ENCODE data around the gene OCA2.

OCA2 gene

GRCh38 chr15:27989838-27990237 is 109.3 kb downstream of the OCA2 start:
- TF ChIP-seq CTCF (IDR thresholded peaks at IDR 0.05; ENCODE audit: extremely low read depth, missing control alignments), result no peak
- DNase-seq (ENCODE audit: low spot score), result no peak

DNA sequence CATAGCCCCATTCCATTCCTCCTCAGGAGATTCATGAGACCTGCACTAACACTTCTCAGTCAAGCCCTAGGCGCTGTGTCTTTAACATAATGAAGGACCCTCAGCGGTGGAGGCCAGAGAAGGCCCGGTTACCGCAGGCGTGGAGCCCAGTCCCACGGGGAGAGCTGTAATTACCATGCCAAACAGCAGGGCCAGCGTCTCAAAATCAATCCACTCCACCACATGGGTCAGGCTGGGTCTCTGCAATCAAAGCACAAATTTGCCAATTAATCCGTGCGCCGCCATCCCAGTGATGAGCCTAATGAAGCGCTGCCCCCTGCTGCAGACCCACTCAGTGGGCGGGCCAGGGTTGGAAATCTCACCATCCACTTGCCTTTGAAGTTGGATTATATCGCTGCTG is 109.7 kb downstream of the OCA2 start:
- TF ChIP-seq CTCF (IDR thresholded peaks at IDR 0.05; ENCODE audit: extremely low read depth, missing control alignments), result no peak
- DNase-seq (ENCODE audit: low spot score), result no peak

DNA sequence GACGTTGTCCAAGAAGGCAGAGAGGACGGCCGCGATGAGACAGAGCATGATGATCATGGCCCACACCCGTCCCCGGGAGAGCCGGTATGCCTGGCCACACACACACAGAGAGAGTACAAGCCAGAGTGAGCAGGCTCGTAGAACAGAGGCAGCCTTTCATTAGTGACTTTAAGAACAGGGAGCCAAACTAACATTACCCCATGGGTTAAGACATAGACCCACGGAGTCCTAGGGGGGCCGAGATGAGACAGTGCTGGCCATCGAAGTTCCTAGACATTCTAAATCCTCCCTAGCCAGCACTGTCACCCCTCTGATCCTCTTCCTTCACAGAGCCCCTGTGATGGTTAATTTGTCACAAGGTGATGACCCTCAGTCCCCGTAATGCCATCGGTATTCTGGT is 114.0 kb downstream of the OCA2 start:
- DNase-seq (ENCODE audit: low spot score), result no peak
- TF ChIP-seq CTCF (IDR thresholded peaks at IDR 0.05; ENCODE audit: extremely low read depth, missing control alignments), result no peak

- no peak for TF ChIP-seq CTCF (IDR thresholded peaks at IDR 0.05; ENCODE audit: extremely low read depth, missing control alignments)
Observed at GRCh38 chr15:27983496-27983895, 115.6 kb downstream of the OCA2 start.

DNA sequence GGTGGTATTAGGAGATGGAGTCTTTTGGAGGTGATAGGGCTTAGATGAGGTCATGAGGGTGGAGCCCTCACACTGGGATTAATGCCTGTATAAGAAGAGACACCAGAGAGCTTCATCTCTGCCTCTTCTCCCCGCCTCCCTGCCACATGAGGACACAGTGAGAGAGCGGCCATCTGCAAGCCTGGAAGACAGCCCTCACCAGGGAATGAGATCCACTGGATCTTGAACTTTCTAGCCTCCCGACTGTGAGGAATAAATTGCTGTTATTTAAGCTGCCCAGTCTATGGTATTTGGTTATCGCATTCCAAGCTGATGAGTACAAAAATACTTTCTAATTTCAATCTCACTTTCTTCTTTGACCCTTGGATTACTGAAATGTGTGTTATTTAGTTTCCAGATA is 121.4 kb downstream of the OCA2 start:
- TF ChIP-seq CTCF (IDR thresholded peaks at IDR 0.05; ENCODE audit: extremely low read depth, missing control alignments), result no peak
- DNase-seq (ENCODE audit: low spot score), result no peak

More at GRCh38 chr15:27983496-27983895, 115.6 kb downstream of the OCA2 start:
- no peak for DNase-seq (ENCODE audit: low spot score)

DNA sequence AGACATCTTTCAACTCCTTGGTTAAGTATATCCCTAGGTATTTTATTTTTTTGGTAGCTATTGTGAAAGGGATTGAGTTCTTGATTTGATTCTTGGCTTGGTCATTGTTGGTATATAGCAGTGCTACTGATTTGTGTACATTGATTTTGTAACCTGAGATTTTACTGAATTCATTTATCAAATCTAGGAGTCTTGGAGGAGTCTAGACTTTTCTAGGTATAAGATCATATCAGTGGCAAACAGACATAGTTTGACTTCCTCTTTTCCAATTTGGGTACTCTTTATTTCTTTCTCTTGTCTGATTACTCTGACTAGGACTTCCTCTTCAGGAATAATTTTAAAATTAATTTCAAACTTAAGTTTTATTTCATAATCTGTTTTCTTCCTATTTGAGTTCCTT is 125.2 kb downstream of the OCA2 start:
- no peak for TF ChIP-seq CTCF (IDR thresholded peaks at IDR 0.05; ENCODE audit: extremely low read depth, missing control alignments)
- DNase-seq (ENCODE audit: low spot score), result no peak

DNA sequence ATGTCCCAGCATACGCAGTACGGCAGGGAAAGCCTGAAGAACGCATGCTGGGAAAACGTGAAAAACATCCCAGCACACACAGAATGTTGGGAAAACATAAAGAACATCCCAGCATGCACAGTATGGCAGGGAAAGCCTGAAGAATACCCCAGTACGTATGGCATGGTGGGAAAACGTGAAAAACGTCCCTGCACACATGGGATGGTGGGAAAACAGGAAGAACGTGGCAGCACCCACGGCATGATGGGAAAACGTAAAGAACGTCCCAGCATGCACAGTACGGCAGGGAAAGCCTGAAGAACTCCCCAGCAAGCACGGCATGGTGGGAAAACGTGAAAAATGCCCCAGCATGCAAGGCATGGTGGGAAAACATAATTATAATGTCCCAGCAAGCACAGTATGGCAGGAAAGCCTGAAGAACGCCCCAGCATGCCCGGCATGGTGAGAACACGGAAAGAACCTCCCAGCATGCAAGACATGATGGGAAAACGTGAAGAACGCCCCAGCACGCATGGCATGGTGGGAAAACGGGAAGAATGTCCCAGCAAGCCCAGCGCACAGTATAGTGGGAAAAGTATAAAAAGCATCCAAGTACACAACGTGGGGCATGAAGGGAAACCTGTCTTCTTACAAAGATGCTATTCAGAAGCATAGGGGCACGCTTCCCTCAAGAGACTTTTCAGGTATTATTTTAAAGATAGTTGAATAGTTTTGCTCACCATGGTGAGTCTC is 128.3 kb downstream of the OCA2 start:
- DNase-seq (ENCODE audit: low spot score), result no peak
- no peak for TF ChIP-seq CTCF (IDR thresholded peaks at IDR 0.05; ENCODE audit: extremely low read depth, missing control alignments)

All from GM20000 (cell line).